CMK (cell line): ENCODE data around the gene SHFL.

Source experiments
- DNase-seq: peaks from one replicate; pipeline ENCODE4 v3.0.0-alpha.2; 2010; ENCODE audit warnings: low read depth

SHFL gene

GRCh38 chr19:10087296-10088061, 1.4 kb downstream of the SHFL start:
- no peak for DNase-seq

GRCh38 chr19:10088949-10089554, 2.9 kb downstream of the SHFL start:
- DNase-seq, result no peak

GRCh38 chr19:10089801-10090375, 3.8 kb downstream of the SHFL start:
- DNase-seq, result no peak

GRCh38 chr19:10091370-10091687, 5.2 kb downstream of the SHFL start:
- DNase-seq, result no peak

- no peak for DNase-seq
Observed at GRCh38 chr19:10091895-10092641, 6.0 kb downstream of the SHFL start.

- DNase-seq, result no peak
Observed at GRCh38 chr19:10092648-10093294, 6.7 kb downstream of the SHFL start.

GRCh38 chr19:10093295-10094186, 7.4 kb downstream of the SHFL start:
- no peak for DNase-seq

GRCh38 chr19:10095622-10095947, 9.5 kb downstream of the SHFL start:
- no peak for DNase-seq

GRCh38 chr19:10095948-10096614, 10.0 kb downstream of the SHFL start:
- DNase-seq, result no peak

GRCh38 chr19:10096615-10096963, 10.5 kb downstream of the SHFL start:
- no peak for DNase-seq

- DNase-seq, result no peak
Observed at GRCh38 chr19:10100163-10100785, 14.2 kb downstream of the SHFL start.

- no peak for DNase-seq
Observed at GRCh38 chr19:10102787-10103236, 16.7 kb downstream of the SHFL start.

GRCh38 chr19:10104130-10104513, 18.0 kb downstream of the SHFL start:
- DNase-seq, result no peak

GRCh38 chr19:10104665-10105508, 18.8 kb downstream of the SHFL start:
- DNase-seq, result peak; percentile 95

GRCh38 chr19:10105509-10106099, 19.5 kb downstream of the SHFL start:
- DNase-seq, result no peak

- DNase-seq, result peak; percentile 93
Observed at GRCh38 chr19:10106100-10106936, 20.2 kb downstream of the SHFL start, which contains the start of gene PPAN. Gene PPAN, plus strand, starts transcription at chr19:10106362. Its CDS starts 33 bp downstream, at chr19:10106395.

- no peak for DNase-seq
Observed at GRCh38 chr19:10107254-10107653, 21.1 kb downstream of the SHFL start.

GRCh38 chr19:10107817-10108367, 21.8 kb downstream of the SHFL start:
- no peak for DNase-seq
